GM10248 (cell line): ENCODE measurements around the gene VSNL1.

Source experiments
- CTCF ChIA-PET: fragments of 300-600 bp; sonication (Branson Sonifier 250); formaldehyde crosslinking; extraction: SDS; loops from one replicate; lab custom pipeline; 2021; ENCODE audit warnings: antibody characterized with exemption; lab: Yijun Ruan, JAX
- POLR2A ChIA-PET: fragments of 350-650 bp; sonication (Branson Sonifier 250); formaldehyde crosslinking; extraction: SDS; loops from one replicate; lab custom pipeline; 2020; ENCODE audit warnings: antibody characterized with exemption; lab: Yijun Ruan, JAX
- DNase-seq: peaks from one replicate; pipeline ENCODE4 v3.0.0; 2012; ENCODE audit errors: extremely low spot score
- CTCF ChIP-seq: IDR thresholded peaks from 2 replicates; pipeline ENCODE4 v1.5.1; 2012; ENCODE audit warnings: mild to moderate bottlenecking, low read depth; ENCODE audit errors: extremely low read depth, missing control alignments, control extremely low read depth

The VSNL1 gene

GRCh38 chr2:17644997-17645720 is 104.7 kb downstream of the VSNL1 start:
- ChIA-PET CTCF (interaction anchor here (0.6 to 7.3 kb wide), 29 partner anchors 10 to 533 kb away, joined by 3 to 343 read pairs (median 4); partner anchors contain the start of genes MSGN1 and RAD51AP2), POLR2A (no interaction called here)
- DNase-seq = no peak
- no peak for TF ChIP-seq CTCF

GRCh38 chr2:17646081-17646554 is 105.6 kb downstream of the VSNL1 start:
- ChIA-PET CTCF (interaction anchor here (0.6 to 7.3 kb wide), 36 partner anchors 11 to 666 kb away, joined by 3 to 343 read pairs (median 4); partner anchors contain the start of genes MSGN1 and RAD51AP2), POLR2A (interaction anchor here (0.9 kb wide), 1 partner anchor 25 kb away, joined by 6 read pairs; no protein-coding TSS in a partner anchor)
- peak; percentile 66 for DNase-seq
- peak; percentile 85 for TF ChIP-seq CTCF

- no peak for TF ChIP-seq CTCF
- DNase-seq = no peak
- POLR2A ChIA-PET = no interaction called here
- CTCF ChIA-PET = interaction anchor here (0.7 to 7.3 kb wide), 14 partner anchors 12 to 503 kb away, joined by 3 to 343 read pairs (median 7); no protein-coding TSS in a partner anchor
These were observed 106.6 kb downstream of the VSNL1 start for GRCh38 chr2:17646838-17647701.

- CTCF ChIA-PET = interaction anchor here (7.3 kb wide), 1 partner anchor 17 kb away, joined by 343 read pairs; no protein-coding TSS in a partner anchor
- no peak for TF ChIP-seq CTCF
- POLR2A ChIA-PET = no interaction called here
- no peak for DNase-seq
These were observed 108.1 kb downstream of the VSNL1 start for GRCh38 chr2:17648581-17648980.

- ChIA-PET POLR2A (no interaction called here), CTCF (interaction anchor here (16.4 kb wide), 1 partner anchor 25 kb away, joined by 193 read pairs; no protein-coding TSS in a partner anchor)
- DNase-seq = no peak
- no peak for TF ChIP-seq CTCF
These were observed 108.5 kb downstream of the VSNL1 start for GRCh38 chr2:17649026-17649425.
